ENCODE measurements around the gene ACAP2. TPM values are rescaled to one million over a fixed set of nuclear protein-coding genes. Genes with fewer than 3 reads are reported as not detected.
A peak's percentile ranks its signal among the peaks of the same experiment; 100 is the strongest.
"Not testable (repeated sequence)": the region's sequence is repeated elsewhere in the genome, so short reads cannot be mapped to it uniquely, and the experiment has no call there.

The ACAP2 gene
- polyA plus RNA-seq, 3 donors, result 26.7 to 36.3 (median 34.0) TPM

GRCh38 chr3:195297446-195297845 lies 145.4 kb downstream of the ACAP2 start:
- DNase-seq, result no peak

DNA sequence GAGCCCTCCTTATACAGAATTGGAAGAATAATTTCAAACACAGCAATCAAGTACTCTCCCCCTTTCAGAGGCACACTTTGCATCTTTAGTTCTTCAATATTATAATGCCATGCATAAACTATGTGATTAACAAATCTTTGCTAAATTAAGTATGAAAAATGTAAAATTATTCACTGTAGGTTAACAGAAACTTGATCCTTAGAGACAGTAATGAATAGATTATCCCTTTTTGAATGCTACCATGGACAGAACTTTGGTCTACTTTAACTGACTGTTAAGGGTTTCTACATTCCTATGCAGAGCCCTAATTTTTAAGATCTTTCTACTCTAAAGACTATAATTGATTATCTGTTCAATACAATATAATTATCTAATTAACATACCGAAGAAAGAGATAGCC lies 146.2 kb downstream of the ACAP2 start:
- DNase-seq, result no peak

GRCh38 chr3:195291121-195291520 lies 151.7 kb downstream of the ACAP2 start:
- DNase-seq, result no peak

- not testable (repeated sequence) for DNase-seq
Measured at GRCh38 chr3:195290643-195291042, 152.2 kb downstream of the ACAP2 start.

GRCh38 chr3:195286115-195286872 lies 156.5 kb downstream of the ACAP2 start:
- no peak for DNase-seq

- DNase-seq, result no peak
Measured at GRCh38 chr3:195285372-195285771, 157.4 kb downstream of the ACAP2 start.

DNA sequence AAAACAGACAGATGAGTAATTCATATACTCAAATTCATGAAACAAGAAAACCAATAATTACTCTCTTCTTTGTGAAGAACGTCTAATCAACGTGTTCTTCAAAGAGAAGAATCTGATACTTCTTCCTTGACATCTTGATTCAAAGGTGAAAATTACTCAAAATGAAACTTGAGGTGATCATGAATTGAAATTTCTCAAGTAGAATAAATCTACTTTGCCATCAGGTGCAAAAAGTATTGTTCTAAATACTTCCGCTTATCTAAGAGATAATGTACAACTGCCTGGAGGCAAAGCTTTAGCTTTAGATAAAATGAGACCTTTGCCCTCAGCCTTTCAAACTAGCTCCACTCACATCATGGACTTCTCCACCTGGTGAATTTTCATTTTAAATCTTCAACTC lies 158.0 kb downstream of the ACAP2 start:
- DNase-seq, result no peak

DNA sequence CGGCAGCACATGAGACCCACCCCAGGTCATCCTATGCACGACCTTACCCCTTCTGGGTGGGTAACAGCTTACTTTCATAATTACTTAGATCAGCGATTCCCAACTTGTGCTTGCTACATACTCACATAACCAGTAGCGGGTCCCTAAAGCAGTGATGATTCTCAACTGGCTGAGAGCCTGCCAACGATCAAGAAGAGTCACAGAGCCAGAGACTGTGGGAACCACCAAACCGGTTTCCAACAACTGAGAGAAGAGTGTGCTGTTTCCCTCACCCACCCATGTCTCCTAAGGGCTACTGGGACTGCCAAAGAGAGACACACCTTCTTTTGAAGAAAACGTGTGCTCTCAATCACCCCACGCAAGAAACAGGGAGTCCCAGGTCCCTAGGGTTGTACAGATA lies 159.9 kb downstream of the ACAP2 start:
- DNase-seq, result no peak

DNA sequence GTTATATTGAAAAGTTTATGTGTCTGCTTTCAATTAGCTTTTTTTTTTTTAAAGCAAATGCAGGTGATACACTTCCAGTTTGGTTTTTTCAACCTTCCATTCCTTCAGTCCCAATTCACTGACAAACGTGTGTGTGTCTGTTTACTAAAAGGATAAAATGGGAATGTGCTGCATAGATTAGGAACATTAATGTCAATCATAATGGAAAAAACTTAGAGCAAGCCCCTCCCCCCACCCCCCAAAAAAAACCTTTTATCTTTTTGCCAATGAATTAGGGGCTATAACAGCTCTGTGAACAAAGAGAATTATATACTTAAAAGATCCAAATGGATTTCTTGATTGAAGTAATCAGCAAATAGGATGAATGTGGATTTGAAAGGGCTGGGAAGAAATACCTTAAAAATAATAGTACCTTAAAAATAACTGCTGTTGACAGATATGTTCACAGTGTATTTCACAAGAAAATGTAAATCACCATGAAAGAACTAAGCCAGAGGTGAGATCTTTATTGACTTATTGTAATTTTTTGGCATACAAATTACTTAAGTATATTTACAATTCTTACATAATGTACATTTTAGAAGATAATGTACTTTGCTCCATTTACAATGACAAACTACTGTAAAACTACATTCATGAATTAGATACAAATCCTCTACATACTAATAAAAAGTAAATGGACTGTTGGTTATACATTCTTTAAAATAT lies 168.4 kb downstream of the ACAP2 start:
- DNase-seq, result no peak

- DNase-seq, result peak; percentile 88
Measured at GRCh38 chr3:195271410-195272243, 171.2 kb downstream of the ACAP2 start.

DNA sequence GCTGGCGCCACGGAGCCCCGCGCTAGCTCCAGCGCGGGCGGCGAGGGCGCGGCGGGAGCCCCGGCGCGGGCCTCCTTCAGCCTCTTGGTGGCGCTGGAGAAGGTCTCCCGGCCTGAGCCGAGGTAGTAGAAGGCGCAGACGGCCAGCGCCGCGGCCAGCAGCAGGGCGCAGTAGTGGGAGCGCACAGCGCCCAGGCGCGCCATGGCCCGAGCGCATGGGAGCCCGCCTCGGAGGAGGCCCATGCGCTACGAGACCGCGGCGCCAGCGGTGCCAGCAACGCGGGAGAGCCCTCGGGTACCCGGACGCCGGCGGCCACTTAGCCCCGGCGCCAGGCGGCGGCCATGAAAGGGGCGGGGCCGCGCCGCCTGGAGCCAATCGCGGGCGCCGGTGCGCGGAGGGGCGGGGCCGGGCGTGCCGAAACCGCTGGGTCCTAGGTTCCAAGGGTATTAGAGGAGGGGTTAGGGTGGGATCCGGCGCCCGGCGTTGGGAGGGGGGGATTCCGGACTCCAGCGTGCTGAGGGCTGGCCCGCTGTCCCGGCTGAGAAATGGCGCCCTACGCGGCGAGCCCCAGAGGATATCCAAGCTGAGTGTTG lies 171.9 kb downstream of the ACAP2 start, which contains the start of gene XXYLT1:
Gene XXYLT1, minus strand, starts transcription at position 343 of the 593 bp plus-strand sequence. Its CDS starts 101 bp downstream, at position 242.
- peak; percentile 92 for DNase-seq

- no peak for DNase-seq
Measured at GRCh38 chr3:195270079-195270816, 172.6 kb downstream of the ACAP2 start.

- DNase-seq, result no peak
Measured at GRCh38 chr3:195269375-195270078, 173.3 kb downstream of the ACAP2 start.

- DNase-seq, result no peak
Measured at GRCh38 chr3:195268576-195269309, 174.1 kb downstream of the ACAP2 start.

DNA sequence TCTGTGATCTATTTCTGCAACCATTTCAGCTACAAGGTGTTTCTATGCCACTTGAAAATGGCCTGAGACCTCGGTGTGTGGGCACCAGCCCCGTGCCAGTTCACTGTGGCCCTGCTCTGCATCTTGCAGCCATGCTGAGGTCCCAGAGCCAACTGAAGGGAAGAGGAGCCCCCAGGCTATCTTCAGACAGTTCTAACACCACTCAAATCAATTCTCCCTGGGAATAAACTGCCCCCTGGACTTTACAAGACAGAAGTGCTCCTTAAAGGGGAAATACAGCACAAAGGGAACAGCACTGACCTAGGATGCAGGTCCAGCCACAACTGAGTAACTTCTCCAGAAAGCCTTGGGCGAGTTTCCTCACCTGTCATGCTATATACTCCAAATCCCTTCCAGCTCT lies 175.7 kb downstream of the ACAP2 start:
- no peak for DNase-seq

DNA sequence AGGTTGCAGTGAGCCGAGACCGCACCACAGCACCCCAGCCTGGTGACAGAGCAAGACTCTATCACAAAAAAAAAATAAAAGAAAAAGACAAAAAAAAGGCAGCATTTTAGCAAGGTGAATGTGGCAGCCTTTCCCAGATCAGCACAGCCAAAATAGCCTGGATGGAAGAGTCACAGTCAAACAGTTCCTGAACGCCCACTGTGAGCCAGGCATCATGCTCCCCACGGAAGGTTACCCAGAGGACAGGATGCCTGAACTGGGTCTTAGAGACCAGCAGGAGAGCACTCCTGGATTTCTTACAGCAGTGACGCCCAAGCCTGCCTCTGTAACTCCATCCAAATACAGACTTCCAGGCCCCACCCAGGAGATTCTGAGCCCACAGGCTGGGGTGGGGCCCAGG lies 176.4 kb downstream of the ACAP2 start:
- no peak for DNase-seq

DNA sequence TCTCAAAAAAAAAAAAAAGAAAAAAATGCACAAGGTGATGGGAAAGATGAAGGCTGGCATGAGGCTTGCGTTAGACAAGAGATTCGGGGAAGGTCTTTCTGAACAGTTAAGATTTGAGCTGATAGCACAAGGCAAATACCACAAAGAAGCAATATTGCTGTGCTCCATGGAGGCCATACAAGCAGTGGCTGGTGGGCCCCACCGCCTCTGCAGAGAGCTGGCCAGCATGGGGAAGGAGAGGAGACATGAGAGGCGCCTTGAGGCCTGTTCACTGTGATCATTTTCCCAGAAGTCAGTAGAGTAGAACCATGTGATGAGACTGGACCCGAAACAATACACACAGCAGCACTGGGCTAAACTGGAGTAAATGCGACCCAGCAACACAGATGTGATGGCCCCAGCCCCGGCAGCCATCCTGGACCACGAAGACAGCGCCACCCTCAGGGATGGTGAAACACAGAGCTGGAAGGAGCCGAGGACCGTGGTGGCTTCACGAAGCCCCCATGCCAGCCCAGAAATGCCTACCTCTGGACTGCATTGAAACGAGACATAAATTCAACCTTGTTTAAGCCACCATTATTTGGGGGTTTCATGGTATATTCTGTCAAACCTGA lies 177.3 kb downstream of the ACAP2 start:
- no peak for DNase-seq

- no peak for DNase-seq
Measured at GRCh38 chr3:195263925-195264600, 178.8 kb downstream of the ACAP2 start.

Measured in renal pelvis (tissue), 4 donors.